ENCODE measurements around the gene GTPBP4. TPM values are rescaled to one million over a fixed set of nuclear protein-coding genes. Genes with fewer than 3 reads are reported as not detected.

Gene GTPBP4
- total RNA-seq, 1 donor from 2014 or later = 9.0 TPM

- H3K4me1 ChIP-seq = no peaks in the 10 kb centered on the region
- intact Hi-C loops (cut with DNase I) = no loop called here
- no peak for TF ChIP-seq CTCF (IDR thresholded peaks at IDR 0.05)
Measured at GRCh38 chr10:963655-964054, 24.6 kb upstream of the GTPBP4 start.

DNA sequence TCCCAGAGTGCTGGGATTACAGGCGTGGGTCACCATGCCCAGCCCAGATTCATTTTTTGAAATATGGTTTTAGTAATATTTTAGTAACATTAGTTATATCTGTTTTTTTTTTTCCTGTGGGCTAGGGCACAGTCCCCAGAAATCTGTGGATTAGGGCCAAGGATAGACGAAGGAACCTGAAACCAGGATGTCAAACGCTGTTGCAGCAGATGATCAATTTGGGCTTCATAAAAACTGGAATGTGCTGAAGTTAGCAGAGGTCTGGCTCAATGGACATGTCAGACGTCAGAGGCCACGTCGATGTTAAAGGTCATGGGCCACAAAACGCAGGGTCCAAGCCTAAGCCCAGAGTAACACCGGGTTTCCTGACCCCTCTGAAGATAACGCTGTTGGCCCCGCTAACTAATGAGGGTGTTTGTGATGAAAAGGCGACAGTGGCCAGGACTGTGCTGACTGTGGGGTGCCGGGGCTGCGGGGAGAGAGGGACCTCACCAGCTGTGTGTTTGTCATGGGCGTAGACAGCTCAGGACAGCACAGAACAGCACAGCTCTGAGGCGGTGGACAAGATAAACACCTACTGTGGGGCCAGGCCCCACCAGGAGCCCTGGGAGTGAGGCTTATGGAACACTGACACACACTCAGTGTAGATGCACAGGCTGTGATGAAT is 23.8 kb upstream of the GTPBP4 start:
- Histone ChIP-seq H3K27ac (no peak overlapping the region), H3K4me1 (no peaks in the 10 kb centered on the region), H3K4me3 (no peak overlapping the region), H3K27me3 (no peaks in the 10 kb centered on the region), H3K9me3 (no peaks in the 10 kb centered on the region), H3K36me3 (no peaks in the 10 kb centered on the region)
- no peak for TF ChIP-seq CTCF (IDR thresholded peaks at IDR 0.05)
- DNase-seq (ENCODE audit: low spot score in 2 of 2) = no peak
- intact Hi-C loops (cut with DNase I) = no loop called here

More at GRCh38 chr10:963655-964054, 24.6 kb upstream of the GTPBP4 start:
- Histone ChIP-seq H3K27ac (no peak overlapping the region), H3K36me3 (no peaks in the 10 kb centered on the region), H3K9me3 (no peaks in the 10 kb centered on the region), H3K27me3 (no peaks in the 10 kb centered on the region), H3K4me3 (no peak overlapping the region)
- no peak for DNase-seq (ENCODE audit: low spot score in 2 of 2)

DNA sequence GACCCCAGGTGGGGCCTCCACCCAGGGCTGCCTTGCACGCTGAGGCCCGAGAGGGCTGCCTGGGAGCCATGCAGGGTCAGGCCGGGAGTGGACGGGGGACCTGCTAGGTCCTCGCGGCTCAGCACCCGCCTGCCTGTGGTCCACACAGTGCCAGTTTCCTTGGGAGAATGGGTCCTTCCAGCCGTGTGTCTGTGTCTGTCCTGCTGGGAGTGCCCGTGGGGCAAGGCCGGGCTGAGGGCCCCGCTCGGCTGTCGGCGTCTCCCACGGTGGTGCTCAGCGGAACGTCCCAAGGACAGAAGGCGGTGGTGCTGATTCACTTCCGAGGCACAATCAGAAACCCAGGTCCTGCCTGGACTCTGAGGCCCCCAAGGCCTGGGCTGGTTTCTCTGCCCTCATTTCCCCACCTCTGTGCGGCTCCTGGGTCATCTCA is 23.2 kb upstream of the GTPBP4 start:
- no peak for DNase-seq (ENCODE audit: low spot score in 2 of 2)
- Histone ChIP-seq H3K36me3 (no peaks in the 10 kb centered on the region), H3K4me3 (no peak overlapping the region), H3K27me3 (no peaks in the 10 kb centered on the region), H3K4me1 (no peaks in the 10 kb centered on the region), H3K9me3 (no peaks in the 10 kb centered on the region), H3K27ac (no peak overlapping the region)
- intact Hi-C loops (cut with DNase I) = no loop called here
- TF ChIP-seq CTCF (IDR thresholded peaks at IDR 0.05) = no peak

DNA sequence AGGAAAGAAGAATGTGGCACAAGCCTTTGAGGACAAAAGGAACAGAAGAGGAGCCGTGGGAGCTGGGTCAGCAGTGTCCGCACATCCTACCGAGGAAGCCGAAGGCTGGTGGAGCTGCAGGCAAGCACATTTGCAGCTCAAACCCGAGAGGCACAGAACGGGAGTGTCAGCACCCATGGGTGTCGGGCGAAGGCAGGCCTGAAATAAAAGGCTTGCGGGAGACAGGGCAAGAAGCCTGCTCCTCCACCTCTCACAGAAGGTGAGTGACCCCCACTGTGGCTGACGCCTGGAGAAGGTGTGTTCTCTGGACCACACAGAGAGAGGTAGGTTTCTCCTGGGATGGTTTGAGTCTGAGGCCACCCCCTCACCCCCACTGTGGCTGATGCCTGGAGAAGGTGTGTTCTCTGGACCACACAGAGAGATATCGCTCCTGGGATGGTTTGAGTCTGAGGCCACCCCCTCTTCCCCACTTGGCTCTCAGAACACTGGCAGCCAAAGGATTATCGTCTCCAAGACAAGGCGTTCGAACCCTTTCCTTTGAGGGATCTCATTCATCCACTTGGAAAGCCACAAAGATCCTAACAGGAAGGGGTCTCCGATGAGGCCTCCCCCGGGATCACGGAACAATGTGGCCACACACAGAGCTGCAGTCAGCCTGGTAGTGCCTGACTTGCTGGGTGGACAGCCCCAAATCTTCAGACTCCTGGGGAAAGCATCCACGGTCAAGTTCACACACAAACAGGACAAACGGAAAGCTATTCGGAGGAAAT is 21.6 kb upstream of the GTPBP4 start:
- Histone ChIP-seq H3K27ac (no peak overlapping the region), H3K4me1 (no peaks in the 10 kb centered on the region), H3K36me3 (no peaks in the 10 kb centered on the region), H3K27me3 (no peaks in the 10 kb centered on the region), H3K4me3 (no peak overlapping the region), H3K9me3 (no peaks in the 10 kb centered on the region)
- intact Hi-C loops (cut with DNase I) = no loop called here
- no peak for TF ChIP-seq CTCF (IDR thresholded peaks at IDR 0.05)
- DNase-seq (ENCODE audit: low spot score in 2 of 2) = no peak

DNA sequence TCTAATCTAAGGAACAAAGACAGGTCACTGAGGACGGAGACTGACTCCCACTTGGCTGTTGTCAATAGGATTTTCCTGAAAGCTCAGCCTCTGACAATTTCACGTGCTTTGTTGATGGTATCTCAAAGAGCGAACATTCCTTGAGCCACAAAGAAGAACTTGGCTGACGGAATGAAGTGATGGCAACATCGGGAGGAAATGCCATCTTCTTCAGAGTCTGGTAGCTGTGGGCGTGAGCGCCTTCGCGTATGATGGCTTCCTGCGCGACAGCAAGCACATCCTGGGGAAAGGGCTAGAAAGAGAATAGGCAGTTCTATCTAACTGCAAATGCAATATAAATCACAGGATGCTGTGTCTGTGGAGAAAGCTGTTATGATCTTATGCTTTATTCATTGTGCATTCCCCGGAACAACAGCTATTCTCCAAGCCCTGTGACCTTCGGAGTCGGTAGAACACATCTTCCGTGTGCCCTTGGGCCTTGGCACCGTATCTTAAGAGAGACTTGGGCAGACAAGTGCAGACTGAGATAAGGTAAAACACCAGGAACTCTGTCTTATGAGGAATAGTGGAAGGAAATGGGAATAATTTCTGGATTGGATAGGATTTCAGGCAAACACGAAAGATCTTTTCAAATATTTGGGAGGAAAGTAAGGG is 19.6 kb upstream of the GTPBP4 start:
- no peaks in the 10 kb centered on the region for H3K27me3 ChIP-seq
- H3K27ac ChIP-seq = no peak overlapping the region
- no peaks in the 10 kb centered on the region for H3K4me1 ChIP-seq
- DNase-seq (ENCODE audit: low spot score in 2 of 2) = no peak
- no peak for TF ChIP-seq CTCF (IDR thresholded peaks at IDR 0.05)
- intact Hi-C loops (cut with DNase I) = no loop called here
- H3K4me3 ChIP-seq = no peak overlapping the region
- no peaks in the 10 kb centered on the region for H3K9me3 ChIP-seq
- no peaks in the 10 kb centered on the region for H3K36me3 ChIP-seq

All from ascending aorta (tissue), 2 donors.